AG10803 (cell line): ENCODE results near the gene PTK6.

ENCODE experiments used
- DNase-seq: peaks from one replicate; pipeline ENCODE4 v3.0.0; 2010; ENCODE audit warnings: low read depth
- H3K4me3 ChIP-seq: 2 replicates; pipeline ENCODE4 v1.5.1; 2011; ENCODE audit warnings: mild to moderate bottlenecking, low read length, control low read depth
- CTCF ChIP-seq: conservative IDR thresholded peaks from 2 replicates; pipeline ENCODE4 v1.5.1; 2011; ENCODE audit warnings: mild to moderate bottlenecking, low read length, control low read depth, inconsistent platforms

PTK6 gene

GRCh38 chr20:63536997-63537524, at the start of gene PTK6:
TSS of gene PTK6 (minus strand) at chr20:63537376. CDS start at chr20:63537314, 62 bp downstream.
- TF ChIP-seq CTCF = no peak
- DNase-seq = no peak
- H3K4me3 ChIP-seq = peak within 1 kb of the TSS; percentile 39

DNA sequence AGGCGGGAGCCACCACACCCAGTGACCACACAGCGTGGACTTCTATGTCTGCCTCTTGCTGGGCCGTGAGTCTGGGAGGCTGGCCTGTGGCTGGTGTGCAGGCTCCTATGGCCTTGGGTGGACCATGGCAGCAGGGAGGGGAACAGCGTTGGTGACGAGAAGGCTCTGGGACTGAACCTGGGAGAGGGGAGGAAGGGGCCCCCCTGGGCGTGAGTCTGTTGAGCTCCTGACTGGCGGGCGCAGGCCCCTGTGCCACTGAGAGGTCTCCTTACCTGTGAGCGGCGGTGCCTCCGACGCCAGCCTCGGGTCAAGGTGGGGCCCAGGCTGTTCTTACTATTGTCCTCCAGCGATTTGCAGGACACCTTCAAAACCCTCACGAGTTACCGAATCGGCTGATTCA, 49.6 kb upstream of the PTK6 start:
- no peak for TF ChIP-seq CTCF
- no peak overlapping the region for H3K4me3 ChIP-seq
- no peak for DNase-seq

DNA sequence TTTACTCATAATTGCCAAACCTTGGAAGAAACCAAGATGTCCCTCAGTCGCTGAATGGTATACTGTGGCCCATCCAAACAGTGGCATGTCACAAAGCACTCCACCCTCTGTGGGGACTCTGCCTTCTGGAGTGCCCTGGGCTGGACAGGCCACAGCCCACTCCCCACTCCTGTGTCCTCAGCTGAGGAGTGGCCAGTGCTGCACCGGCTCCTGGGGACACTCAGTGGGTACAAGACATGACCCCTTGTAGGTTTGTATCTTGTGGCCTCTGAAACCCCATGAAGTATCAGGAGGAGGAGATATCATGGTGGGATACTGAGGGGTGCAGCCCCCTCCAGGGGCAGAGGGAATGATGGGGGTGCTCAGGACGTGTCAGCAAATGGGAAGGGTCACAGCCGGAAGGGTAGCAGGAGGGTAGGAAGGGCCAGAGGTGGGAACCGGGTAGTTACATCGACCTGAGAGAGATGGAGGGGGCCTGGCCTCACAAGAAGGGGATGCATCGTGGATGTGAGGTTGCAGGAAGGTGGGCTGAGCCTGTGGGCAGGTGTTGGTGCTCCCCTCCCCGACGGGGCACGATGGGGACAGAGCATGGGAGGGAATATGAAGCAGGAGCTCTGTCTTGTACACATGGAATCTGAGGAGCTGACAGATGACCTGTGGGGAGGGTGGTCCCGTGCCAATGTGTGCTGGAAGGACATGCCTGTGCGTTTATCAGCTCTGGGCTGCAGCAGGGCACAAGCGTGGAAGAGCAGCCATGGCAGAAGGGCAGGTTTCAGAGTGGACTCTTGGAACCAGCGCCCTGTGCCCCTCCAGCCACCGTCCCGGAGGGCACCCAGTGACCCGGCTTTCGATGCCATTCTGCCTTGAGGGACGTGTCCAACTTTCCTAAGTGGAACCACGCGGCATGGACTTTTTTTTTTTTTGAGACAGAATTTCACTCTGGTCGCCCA, 48.7 kb upstream of the PTK6 start:
- no peak for DNase-seq
- H3K4me3 ChIP-seq = no peak overlapping the region
- no peak for TF ChIP-seq CTCF

DNA sequence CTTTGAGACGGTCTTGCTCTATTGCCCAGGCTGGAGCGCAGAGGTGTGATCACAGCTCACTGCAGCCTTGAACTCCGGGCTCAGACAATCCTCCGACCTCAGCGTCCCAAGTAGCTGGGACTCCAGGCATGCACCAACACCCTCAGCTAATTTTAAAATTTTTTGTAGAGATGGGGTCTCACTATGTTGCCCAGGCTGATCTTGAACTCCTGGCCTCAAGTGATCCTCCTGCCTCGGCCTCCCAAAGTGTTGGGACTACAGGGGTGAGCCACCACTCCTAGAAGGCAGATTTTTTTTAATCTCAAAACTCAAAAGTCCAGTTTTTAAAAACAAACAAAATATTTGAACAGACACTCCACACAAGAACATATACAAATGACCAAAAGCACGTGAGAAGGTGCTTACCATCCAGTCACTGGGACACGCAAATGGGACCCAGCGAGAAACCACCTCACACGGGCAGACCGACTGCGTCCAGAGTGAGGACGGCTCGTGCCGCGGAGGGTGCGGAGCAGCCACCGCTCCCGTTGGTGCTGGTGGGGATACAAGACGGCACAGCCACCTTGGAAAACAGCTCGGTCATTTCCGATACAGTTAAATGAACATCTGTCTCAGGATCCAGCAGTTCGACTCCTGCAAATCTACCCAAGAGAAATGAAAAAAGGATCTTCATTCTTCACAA, 45.3 kb upstream of the PTK6 start:
- TF ChIP-seq CTCF = no peak
- no peak overlapping the region for H3K4me3 ChIP-seq
- no peak for DNase-seq

GRCh38 chr20:63580796-63581461, 43.8 kb upstream of the PTK6 start:
- peak; percentile 49 for TF ChIP-seq CTCF
- H3K4me3 ChIP-seq = no peak overlapping the region
- peak; percentile 24 for DNase-seq

DNA sequence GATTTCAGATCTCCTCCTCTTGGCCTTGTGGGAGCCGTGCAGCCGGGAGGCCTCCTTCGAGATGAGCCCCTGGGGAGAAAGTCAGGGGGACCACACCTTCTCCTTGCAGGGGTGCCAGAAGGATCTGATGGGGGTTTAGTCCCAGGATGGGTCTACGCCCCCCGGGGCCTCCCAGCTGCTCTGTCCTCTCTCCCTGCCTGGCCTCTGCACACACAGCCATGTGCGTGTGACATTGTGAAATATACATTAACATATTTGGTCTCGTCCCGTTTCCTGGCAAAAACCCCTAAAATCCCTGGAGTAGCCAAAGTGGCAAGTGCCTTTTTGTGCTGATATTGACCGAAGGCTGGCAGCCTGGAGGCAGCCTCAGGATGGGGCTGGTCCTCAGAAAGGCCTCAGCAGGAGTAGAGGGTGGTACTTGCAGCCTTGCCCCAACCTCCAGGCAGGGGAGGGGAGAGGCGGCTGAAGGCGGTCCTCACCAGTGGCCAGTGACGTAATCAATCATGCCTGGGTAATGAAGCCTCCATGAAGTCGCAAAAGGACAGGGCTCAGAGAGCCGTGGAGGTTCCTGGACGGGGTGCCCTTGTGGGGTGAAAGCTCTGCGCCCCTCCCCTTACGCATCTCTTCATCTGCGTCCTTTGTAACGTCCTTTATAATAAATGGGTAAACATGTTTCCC, 42.0 kb upstream of the PTK6 start:
- no peak for TF ChIP-seq CTCF
- DNase-seq = no peak
- H3K4me3 ChIP-seq = no peak overlapping the region
